ENCODE results near the gene POLR3E. TPM values are rescaled to one million over a fixed set of nuclear protein-coding genes. Genes with fewer than 3 reads are reported as not detected.

POLR3E gene
- total and polyA plus RNA-seq, 8 donors: 29.2 to 61.2 (median 52.0) TPM

GRCh38 chr16:22374311-22375116 is 77.3 kb downstream of the POLR3E start, which contains the start of gene CDR2:
TSS of gene CDR2 (minus strand) at chr16:22374619. CDS start at chr16:22374309, 310 bp downstream.
- H3K4me1 ChIP-seq: peaks cover 27 to 58% of the 10 kb centered on the region in 2 donors
- DNase-seq (peak; percentile 95 to 98 (median 98)), ATAC-seq (peak; percentile 95)
- intact Hi-C loops (cut with DNase I): no loop called here
- TF ChIP-seq CTCF (IDR thresholded peaks at IDR 0.05): no peak
- H3K36me3 ChIP-seq: no peaks in the 10 kb centered on the region
- no peaks in the 10 kb centered on the region for H3K9me3 ChIP-seq
- H3K27ac ChIP-seq: peak within 1 kb of the TSS; percentile 82 to 88
- H3K27me3 ChIP-seq: no peaks in the 10 kb centered on the region
- H3K4me3 ChIP-seq: peak within 1 kb of the TSS; percentile 80 to 92

GRCh38 chr16:22375117-22375962 is 78.1 kb downstream of the POLR3E start:
- ATAC-seq (peak; percentile 22), DNase-seq (no peak)
- no peak for TF ChIP-seq CTCF (IDR thresholded peaks at IDR 0.05)
- H3K27ac ChIP-seq: peak overlapping the region; percentile 82 to 88
- no peaks in the 10 kb centered on the region for H3K27me3 ChIP-seq
- H3K4me1 ChIP-seq: peaks cover 23 to 50% of the 10 kb centered on the region in 2 donors
- peak overlapping the region; percentile 80 to 92 for H3K4me3 ChIP-seq
- intact Hi-C loops (cut with DNase I): no loop called here
- no peaks in the 10 kb centered on the region for H3K9me3 ChIP-seq
- no peaks in the 10 kb centered on the region for H3K36me3 ChIP-seq

DNA sequence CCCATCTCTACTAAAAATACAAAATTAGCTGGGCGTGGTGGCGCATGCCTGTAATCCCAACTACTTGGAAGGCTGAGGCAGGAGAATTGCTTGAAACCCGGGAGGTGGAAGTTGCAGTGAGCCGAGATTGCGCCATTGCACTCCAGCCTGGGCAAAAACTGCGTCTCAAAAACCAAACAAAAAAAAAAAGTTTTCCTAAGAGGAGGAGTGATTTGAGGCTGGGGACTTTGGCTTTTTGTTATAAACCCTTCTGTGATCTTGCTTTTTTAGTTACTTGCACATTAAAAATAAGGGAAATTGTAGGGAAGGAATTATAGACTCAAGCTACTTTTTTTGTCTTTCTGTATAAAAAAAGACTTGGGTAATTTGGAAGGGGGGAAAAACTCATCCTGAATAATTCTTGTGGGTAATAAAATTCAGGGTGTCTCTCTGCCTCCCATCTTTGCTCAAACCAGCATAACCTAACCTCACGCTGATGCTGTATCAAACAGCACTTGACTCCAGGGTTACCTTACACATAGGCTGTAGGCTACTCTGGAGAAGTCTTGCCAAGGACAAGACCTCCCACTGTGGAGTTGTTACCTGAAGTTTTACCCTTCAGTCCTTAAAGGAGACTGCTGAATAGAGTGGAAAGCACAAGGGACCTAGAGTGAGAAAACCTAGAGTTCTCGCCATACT is 78.9 kb downstream of the POLR3E start:
- ATAC-seq: no peak
- Histone ChIP-seq H3K27me3 (no peaks in the 10 kb centered on the region), H3K4me1 (peaks cover 16 to 42% of the 10 kb centered on the region in 2 donors), H3K27ac (no peak overlapping the region), H3K9me3 (no peaks in the 10 kb centered on the region), H3K4me3 (no peak overlapping the region), H3K36me3 (no peaks in the 10 kb centered on the region)
- TF ChIP-seq CTCF (IDR thresholded peaks at IDR 0.05): no peak
- no peak for DNase-seq
- intact Hi-C loops (cut with DNase I): no loop called here

DNA sequence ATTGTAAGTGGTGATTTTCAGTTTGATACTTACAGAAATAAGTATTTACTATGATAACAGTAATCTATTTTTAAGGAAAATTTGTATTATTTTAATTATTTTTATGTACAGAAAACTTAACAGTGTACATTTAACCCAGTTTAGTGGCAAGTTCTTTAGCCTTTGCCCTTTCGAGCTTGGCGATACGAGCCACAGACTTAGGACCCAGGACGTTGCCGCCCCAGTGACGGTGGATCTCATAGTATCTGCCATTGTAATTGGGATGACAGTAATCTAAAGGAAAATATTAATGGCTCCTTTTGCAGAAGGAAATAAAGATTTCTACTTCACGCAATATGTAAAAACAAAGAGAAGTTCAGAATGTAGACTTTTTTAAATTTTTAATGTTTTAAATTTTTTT is 82.4 kb downstream of the POLR3E start:
- H3K36me3 ChIP-seq: no peaks in the 10 kb centered on the region
- DNase-seq: no peak
- no peak for ATAC-seq
- H3K27ac ChIP-seq: no peak overlapping the region
- H3K4me3 ChIP-seq: no peak overlapping the region
- TF ChIP-seq CTCF (IDR thresholded peaks at IDR 0.05): no peak
- H3K4me1 ChIP-seq: peaks cover 0 to 15% of the 10 kb centered on the region in 2 donors
- intact Hi-C loops (cut with DNase I): no loop called here
- H3K9me3 ChIP-seq: no peaks in the 10 kb centered on the region
- no peaks in the 10 kb centered on the region for H3K27me3 ChIP-seq
